ENCODE data around the gene ASL. TPM values are rescaled to one million over a fixed set of nuclear protein-coding genes. Genes with fewer than 3 reads are reported as not detected.
"Not testable (repeated sequence)": the region's sequence is repeated elsewhere in the genome, so short reads cannot be mapped to it uniquely, and the experiment has no call there.

The ASL gene
- total and polyA plus RNA-seq, 8 donors: 24.4 to 50.6 (median 27.3) TPM

DNA sequence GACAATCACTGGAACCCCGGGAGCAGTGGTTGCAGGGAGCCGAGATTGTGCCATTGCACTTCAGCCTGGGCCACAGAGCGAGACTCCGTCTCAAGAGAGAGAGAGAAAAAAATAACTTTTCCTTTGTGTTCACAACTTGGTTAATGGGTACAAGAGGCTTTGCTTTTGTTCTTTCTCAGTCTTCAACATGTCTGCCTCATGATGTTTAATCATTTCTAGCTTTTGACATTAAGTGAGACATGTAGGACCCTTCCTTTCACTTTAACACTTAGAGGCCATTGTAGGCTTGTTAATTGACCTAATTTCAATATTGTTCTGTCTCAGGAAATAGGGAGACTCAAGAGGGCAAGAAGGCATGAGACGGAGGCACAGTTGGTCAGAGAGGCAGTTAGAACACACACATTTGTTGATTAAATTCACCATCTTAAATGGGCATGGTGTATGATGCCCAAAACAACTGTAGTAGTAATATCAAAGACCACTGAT lies 29.7 kb downstream of the ASL start:
- intact Hi-C loops (cut with DNase I): no loop called here
- no peak for DNase-seq
- ATAC-seq: no peak
- TF ChIP-seq, protein P1, sequence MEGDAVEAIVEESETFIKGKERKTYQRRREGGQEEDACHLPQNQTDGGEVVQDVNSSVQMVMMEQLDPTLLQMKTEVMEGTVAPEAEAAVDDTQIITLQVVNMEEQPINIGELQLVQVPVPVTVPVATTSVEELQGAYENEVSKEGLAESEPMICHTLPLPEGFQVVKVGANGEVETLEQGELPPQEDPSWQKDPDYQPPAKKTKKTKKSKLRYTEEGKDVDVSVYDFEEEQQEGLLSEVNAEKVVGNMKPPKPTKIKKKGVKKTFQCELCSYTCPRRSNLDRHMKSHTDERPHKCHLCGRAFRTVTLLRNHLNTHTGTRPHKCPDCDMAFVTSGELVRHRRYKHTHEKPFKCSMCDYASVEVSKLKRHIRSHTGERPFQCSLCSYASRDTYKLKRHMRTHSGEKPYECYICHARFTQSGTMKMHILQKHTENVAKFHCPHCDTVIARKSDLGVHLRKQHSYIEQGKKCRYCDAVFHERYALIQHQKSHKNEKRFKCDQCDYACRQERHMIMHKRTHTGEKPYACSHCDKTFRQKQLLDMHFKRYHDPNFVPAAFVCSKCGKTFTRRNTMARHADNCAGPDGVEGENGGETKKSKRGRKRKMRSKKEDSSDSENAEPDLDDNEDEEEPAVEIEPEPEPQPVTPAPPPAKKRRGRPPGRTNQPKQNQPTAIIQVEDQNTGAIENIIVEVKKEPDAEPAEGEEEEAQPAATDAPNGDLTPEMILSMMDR (IDR thresholded peaks at IDR 0.05): no peak
- Histone ChIP-seq H3K27ac (no peak overlapping the region), H3K36me3 (no peaks in the 10 kb centered on the region), H3K4me3 (no peak overlapping the region), H3K9me3 (no peaks in the 10 kb centered on the region), H3K4me1 (peaks cover 0 to 6% of the 10 kb centered on the region in 2 donors), H3K27me3 (no peaks in the 10 kb centered on the region)

GRCh38 chr7:66108410-66108809 lies 32.8 kb downstream of the ASL start:
- H3K4me3 ChIP-seq; H3K9me3 ChIP-seq; DNase-seq; H3K36me3 ChIP-seq; intact Hi-C loops (cut with DNase I); ATAC-seq; H3K4me1 ChIP-seq; H3K27ac ChIP-seq; H3K27me3 ChIP-seq: not testable (repeated sequence)

DNA sequence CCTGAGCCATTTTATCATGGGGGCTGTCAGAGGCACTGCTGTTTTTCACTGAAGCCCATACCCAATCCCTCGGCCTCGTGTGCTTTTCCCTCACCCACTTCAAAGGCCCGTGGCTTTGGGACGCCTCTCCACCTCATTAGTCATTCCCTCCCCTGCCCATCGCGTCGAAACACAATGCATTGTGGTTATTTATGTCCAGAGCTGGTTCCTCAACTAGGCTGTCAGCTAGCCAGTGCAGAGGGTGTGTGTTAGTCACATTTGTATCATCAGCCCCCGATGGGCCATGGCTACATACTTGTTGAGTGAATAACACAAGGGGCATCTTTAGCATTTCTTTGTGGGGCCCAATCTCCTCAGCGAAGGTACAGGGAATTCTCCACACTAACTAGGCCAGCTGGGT lies 35.2 kb downstream of the ASL start:
- TF ChIP-seq, protein P1 (IDR thresholded peaks at IDR 0.05): no peak
- Histone ChIP-seq H3K9me3 (no peaks in the 10 kb centered on the region), H3K27me3 (no peaks in the 10 kb centered on the region), H3K4me1 (peaks cover 3 to 14% of the 10 kb centered on the region in 2 donors), H3K27ac (no peak overlapping the region), H3K4me3 (no peak overlapping the region), H3K36me3 (no peaks in the 10 kb centered on the region)
- intact Hi-C loops (cut with DNase I): no loop called here
- no peak for ATAC-seq
- peak in 1 of 4 donors; percentile 22 for DNase-seq

DNA sequence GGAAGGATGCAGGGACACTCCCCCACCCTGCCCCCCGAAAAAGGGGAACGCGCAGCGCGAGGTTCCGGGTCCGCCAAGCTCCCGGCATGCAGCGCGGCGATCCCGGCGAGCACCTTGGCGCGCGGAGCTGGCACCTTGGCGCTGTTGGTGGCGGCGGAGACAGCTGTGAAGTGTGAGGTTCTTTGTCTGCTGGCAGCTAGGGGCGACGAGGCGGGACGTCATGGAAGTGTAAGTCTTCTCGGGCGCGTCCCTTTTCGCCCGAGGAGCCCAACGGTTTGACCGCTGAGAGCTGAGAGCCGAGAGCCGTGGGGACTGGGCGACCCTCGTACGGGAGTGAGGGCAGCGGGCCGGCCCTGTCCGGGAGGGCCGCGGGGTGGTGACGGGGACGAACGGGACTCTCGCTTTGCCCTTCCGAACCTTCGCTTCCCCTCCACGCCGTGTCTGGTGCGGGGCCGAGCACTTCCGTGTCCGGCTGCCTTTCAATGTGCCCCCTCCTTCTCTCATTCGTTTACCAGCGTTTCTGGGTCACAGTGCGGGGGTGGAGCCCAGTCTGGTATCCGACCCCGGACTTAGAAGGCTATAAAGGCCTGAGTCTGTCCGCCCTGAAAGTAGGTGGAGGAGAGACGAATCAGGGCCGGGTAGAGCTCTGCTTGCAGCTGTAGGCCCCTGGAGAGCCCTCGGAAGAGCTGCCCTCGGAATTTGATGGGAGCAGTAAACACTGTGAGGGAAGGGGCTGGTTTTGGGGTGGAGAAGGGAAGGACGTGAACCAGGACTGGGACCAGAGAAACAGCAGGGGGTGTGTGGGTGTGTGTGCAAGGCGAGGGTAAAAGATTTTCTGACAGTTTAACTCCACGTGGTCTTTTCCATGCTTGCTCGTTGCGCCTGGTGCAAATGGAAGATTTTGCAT lies 39.4 kb downstream of the ASL start, which contains the start of gene CRCP:
TSS of gene CRCP (plus strand) at position 105 of the 907 bp plus-strand sequence. CDS start at position 221, 116 bp downstream.
- Histone ChIP-seq H3K4me1 (peaks cover 5 to 52% of the 10 kb centered on the region in 2 donors), H3K4me3 (peak within 1 kb of the TSS; percentile 86 to 95), H3K27me3 (no peaks in the 10 kb centered on the region), H3K27ac (peak within 1 kb of the TSS; percentile 96 to 98), H3K9me3 (no peaks in the 10 kb centered on the region), H3K36me3 (no peaks in the 10 kb centered on the region)
- peak; percentile 95 for ATAC-seq
- peak; percentile 77 to 97 (median 84) for DNase-seq
- intact Hi-C loops (cut with DNase I): no loop called here
- TF ChIP-seq, protein P1 (IDR thresholded peaks at IDR 0.05): peak in 1 of 2 donors; percentile 6

DNA sequence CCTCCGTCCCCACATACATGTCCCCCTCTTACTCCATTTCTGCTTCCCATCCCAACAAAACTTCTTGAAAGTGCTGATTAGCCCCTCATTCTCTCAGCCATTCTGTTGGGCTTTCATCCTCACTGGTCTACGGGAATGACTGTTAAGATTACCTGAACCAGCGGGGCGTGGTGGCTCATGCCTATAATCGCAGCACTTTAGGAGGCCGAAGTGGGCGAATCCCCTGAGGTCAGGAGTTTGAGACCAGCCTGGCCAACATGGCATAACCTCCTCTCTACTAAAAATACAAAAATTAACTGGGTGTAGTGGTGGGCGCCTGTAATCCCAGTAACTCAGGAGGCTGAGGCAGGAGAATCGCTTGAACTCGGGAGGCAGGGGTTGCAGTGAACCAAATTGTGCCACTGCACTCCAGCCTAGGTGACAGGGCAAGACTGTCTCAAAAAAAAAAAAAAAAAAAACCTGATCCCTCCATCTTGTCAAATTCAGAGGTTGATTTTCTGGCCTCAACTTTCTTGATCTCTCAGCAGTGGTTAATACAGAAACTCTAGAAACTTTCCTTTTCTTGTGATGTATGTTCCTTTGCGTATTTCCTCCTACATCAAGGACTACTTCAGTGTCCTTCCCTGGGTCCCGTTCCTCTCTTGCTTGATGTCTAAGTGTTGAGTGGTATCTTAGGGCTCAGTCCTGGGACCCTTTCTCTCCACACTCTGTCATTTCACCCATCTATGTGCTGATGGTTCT lies 41.2 kb downstream of the ASL start:
- H3K4me1 ChIP-seq: peaks cover 5 to 67% of the 10 kb centered on the region in 2 donors
- H3K9me3 ChIP-seq; H3K4me3 ChIP-seq; H3K27ac ChIP-seq; H3K36me3 ChIP-seq; intact Hi-C loops (cut with DNase I); ATAC-seq; H3K27me3 ChIP-seq: not testable (repeated sequence)
- DNase-seq: peak in 1 of 4 donors; percentile 25

GRCh38 chr7:66118603-66119002 lies 43.0 kb downstream of the ASL start:
- TF ChIP-seq, protein P1 (IDR thresholded peaks at IDR 0.05): no peak
- peak in 1 of 4 donors; percentile 1 for DNase-seq
- intact Hi-C loops (cut with DNase I): no loop called here
- peaks cover 11 to 83% of the 10 kb centered on the region in 2 donors for H3K4me1 ChIP-seq
- H3K36me3 ChIP-seq: no peaks in the 10 kb centered on the region
- H3K27me3 ChIP-seq: no peaks in the 10 kb centered on the region
- H3K4me3 ChIP-seq: no peak overlapping the region
- no peak overlapping the region for H3K27ac ChIP-seq
- H3K9me3 ChIP-seq: no peaks in the 10 kb centered on the region
- ATAC-seq: no peak

Data from left lung (tissue), 10 donors.